Stimulated activated CD4-positive, alpha-beta T cell treated with anti-CD3 and anti-CD28 coated beads, Interleukin-15, amount 100 ng/mL, for 1 hour (primary cell): Measurements from ENCODE around the gene NLN.
"Not testable (repeated sequence)": the region's sequence is repeated elsewhere in the genome, so short reads cannot be mapped to it uniquely, and the experiment has no call there.

Experiments used
- DNase-seq, 2 donors: peaks; one replicate each; pipeline ENCODE4 v3.0.0-alpha.2; 2020; ENCODE audit warnings: low read depth in 1 of 2, low spot score in 1 of 2

NLN gene

DNA sequence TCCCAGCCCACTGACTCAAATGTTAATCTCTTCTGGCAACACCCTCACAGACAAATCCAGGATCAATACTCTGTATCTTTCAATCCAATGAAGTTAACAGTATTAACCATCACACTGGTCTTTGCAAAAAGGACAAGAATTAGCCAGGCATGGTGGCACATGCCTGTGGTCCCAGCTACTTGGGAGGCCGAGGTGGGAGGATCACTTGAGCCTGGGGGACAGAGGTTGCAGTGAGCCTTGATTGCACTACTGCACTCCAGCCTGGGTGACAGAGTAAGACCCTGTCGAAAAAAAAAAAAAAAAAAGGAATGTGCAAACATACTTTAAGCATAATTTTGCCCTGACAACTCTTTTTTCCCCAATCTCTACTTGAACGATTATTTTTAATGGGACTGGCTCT, 146.5 kb downstream of the NLN start:
- DNase-seq, result no peak

DNA sequence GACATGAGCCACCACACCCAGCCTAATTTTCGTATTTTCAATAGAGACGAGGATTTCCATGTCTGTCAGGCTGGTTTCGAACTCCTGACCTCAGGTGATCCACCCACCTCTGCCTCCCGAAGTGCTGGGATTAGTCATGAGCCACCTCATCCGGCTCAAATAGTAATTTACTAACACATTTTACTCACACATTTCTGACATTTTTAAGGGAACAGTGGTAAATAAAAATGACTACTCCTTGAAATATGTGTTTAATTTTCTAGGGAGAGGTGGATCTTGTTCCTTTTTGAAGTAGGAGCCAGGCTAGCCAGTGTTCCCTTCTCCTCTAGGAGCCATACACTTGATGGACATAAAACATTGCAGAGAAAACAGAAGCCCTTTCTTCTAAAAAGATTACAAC, 149.2 kb downstream of the NLN start:
- DNase-seq, result no peak

DNA sequence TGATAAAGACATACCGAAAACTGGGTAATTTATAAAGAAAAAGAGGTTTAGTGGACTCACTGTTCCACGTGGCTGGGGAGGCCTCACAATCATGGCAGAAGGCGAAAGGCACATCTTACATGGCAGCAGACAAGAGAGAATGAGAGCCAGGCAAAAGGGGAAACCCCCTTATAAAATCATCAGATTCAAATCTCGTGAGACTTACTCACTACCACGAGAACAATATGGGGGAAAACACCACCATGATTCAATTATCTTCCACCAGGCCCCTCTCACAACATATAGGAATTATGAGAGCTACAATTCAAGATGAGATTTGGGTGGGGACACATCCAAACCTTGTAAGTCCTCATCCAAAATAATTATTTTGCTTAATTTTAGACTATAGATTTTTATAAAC, 149.8 kb downstream of the NLN start:
- DNase-seq, result not testable (repeated sequence)

DNA sequence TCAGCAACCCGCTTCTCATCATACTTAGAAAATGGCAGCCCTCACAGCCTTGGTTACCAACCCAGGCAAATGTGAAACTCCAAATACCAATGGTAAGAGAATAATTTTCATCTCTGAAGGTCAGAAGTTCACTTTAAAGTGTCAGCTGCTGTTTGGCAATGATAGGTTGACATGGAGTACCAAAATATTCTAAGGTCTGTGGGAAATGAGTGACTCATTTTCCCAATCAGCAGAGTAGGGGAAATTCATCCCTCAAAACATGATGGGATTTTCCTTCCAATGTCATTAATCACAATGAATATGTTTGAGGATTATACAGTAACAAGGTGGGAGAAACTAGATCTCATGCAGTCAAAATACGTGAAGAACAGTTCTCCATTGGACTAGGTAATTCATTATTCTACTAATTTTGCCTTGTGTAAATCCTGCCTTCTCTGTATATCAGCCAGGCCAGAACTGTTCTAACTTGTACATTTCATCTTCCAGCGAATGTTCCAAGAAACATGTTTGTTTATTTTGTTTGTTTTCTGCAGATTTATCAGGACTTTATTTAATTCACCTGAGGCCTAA, 151.3 kb downstream of the NLN start:
- DNase-seq, result no peak

DNA sequence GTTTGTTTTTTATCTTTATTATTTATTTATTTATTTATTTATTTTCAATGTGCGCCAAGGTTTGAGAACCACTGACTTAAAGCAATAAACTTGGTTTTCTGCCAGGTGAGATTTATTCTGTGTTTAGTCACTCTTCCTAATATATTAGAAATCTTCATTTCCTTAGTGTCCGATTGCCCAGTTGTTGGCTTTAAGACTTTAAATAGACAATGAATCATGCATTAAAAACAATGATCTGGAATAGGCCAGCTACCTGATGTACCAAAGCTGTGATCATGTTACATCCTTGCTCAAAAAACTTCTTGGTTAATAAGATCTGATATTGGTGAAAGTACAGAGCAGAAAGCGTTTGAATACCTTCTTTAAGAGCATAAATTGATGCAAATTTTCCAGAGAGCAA, 152.2 kb downstream of the NLN start:
- DNase-seq, result no peak

DNA sequence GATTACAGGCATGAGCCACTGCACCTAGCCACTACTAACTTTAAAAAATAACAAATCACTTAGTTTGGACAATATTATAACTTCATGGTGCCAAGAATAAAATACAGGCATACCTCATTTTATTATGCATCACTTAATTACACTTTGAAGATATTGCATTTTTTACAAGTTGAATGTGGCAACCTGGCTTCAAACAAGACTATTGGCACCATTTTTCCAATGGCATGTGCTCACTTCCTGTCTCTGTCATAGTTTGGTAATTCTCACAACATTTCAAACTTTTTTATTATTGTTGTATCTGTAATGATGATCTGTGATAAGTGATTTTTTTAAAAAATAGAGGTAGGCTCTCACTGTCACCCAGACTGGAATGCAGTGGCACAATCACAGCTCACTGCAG, 154.5 kb downstream of the NLN start:
- DNase-seq, result no peak

DNA sequence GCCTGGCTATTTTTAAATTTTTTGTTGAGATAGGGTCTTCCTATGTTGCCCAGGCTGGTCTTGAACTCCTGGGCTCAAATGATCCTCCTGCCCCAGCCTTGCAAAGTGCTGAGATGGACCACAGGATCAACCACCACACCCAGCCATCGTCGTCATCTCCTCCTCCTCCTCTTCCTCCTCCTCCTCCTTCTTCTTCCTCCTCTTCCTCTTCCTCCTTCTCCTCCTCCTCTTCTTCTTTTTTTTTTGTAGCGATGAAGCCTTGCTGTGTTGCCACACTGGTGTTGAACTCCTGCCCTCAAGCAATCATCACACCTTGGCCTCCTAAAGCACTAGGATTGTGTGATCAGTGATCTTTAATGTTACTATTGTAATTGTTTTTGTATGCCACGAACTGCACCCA, 155.0 kb downstream of the NLN start:
- DNase-seq, result no peak
